Cardiac muscle cell (in vitro differentiated cells and primary cell): ENCODE data around the gene KCNT2. TPM values are rescaled to one million over a fixed set of nuclear protein-coding genes. Genes with fewer than 3 reads are reported as not detected.

Source experiments
- DNase-seq, 2 donors: peaks; one replicate each; pipeline versions ENCODE4 v3.0.0 to v3.0.0-alpha.2; 2010 to 2017; ENCODE audit warnings: low read depth in 1 of 2, low spot score in 1 of 2
- H3K27ac ChIP-seq: fragments of 200-600 bp; sonication (generic); 2 replicates; pipeline ENCODE4 v1.5.1; 2016
- H3K27me3 ChIP-seq: fragments of 200-600 bp; sonication (generic); 2 replicates; pipeline ENCODE4 v1.6.0; 2016; ENCODE audit warnings: control low read depth
- H3K36me3 ChIP-seq: fragments of 200-600 bp; sonication (generic); 2 replicates; pipeline ENCODE4 v1.5.1; 2016; ENCODE audit warnings: control low read depth
- H3K4me1 ChIP-seq: fragments of 200-600 bp; sonication (generic); 2 replicates; pipeline ENCODE4 v1.8.1; 2017; ENCODE audit warnings: low read depth, mild to moderate bottlenecking, mixed run types
- H3K4me3 ChIP-seq: fragments of 200-600 bp; sonication (generic); 2 replicates; pipeline ENCODE4 v1.5.1; 2016; ENCODE audit warnings: mild to moderate bottlenecking
- H3K9me3 ChIP-seq: fragments of 200-600 bp; sonication (generic); 2 replicates; pipeline ENCODE4 v1.5.1; 2017; ENCODE audit warnings: low read depth, mild to moderate bottlenecking, control low read depth
- CTCF ChIP-seq: IDR thresholded peaks from 2 replicates; pipeline ENCODE4 v1.5.1; 2012; ENCODE audit warnings: low read depth, mild to moderate bottlenecking, low read length
- polyA plus RNA-seq: library from polyadenylated mRNA; unstranded; fragments of >200 nt; fragmentation: Nextera tagmentation; extraction: Ambion mirVana; gene quantifications from 2 replicates; pipeline ENCODE4 v1.2.1, GENCODE V29; 2016
- total RNA-seq: library from RNA; depleted of rRNA; stranded (reverse); fragments of >200 nt; gene quantifications from 2 replicates; pipeline ENCODE4 v1.2.3, GENCODE V29; 2016

Gene KCNT2
- total RNA-seq, result 2.7 and 5.0 TPM in 2 replicates
- polyA plus RNA-seq, result 2.0 and 3.4 TPM in 2 replicates

GRCh38 chr1:196608390-196609369 is at the start of gene KCNT2:
Gene KCNT2 (minus strand): TSS chr1:196608440. CDS start chr1:196608309, 131 bp downstream.
- H3K36me3 ChIP-seq, result no peaks in the 10 kb centered on the region
- peaks cover 7% of the 10 kb centered on the region for H3K4me1 ChIP-seq
- DNase-seq, result peak; percentile 91 to 96
- no peaks in the 10 kb centered on the region for H3K9me3 ChIP-seq
- no peaks in the 10 kb centered on the region for H3K27me3 ChIP-seq
- H3K4me3 ChIP-seq, result peak within 1 kb of the TSS; percentile 82
- TF ChIP-seq CTCF, result no peak
- H3K27ac ChIP-seq, result peak within 1 kb of the TSS; percentile 70

GRCh38 chr1:196655494-196655893 is 47.3 kb upstream of the KCNT2 start:
- no peaks in the 10 kb centered on the region for H3K4me1 ChIP-seq
- no peaks in the 10 kb centered on the region for H3K27me3 ChIP-seq
- H3K9me3 ChIP-seq, result no peaks in the 10 kb centered on the region
- no peak for DNase-seq
- H3K36me3 ChIP-seq, result no peaks in the 10 kb centered on the region
- TF ChIP-seq CTCF, result no peak
- H3K4me3 ChIP-seq, result no peak overlapping the region
- no peak overlapping the region for H3K27ac ChIP-seq

- Histone ChIP-seq H3K9me3 (no peaks in the 10 kb centered on the region), H3K36me3 (no peaks in the 10 kb centered on the region), H3K4me3 (no peak overlapping the region), H3K27me3 (no peaks in the 10 kb centered on the region), H3K27ac (no peak overlapping the region), H3K4me1 (no peaks in the 10 kb centered on the region)
- no peak for TF ChIP-seq CTCF
- DNase-seq, result no peak
These were observed 46.8 kb upstream of the KCNT2 start for GRCh38 chr1:196655071-196655470.

GRCh38 chr1:196654271-196654670 is 46.0 kb upstream of the KCNT2 start:
- no peak overlapping the region for H3K4me3 ChIP-seq
- no peaks in the 10 kb centered on the region for H3K36me3 ChIP-seq
- H3K27me3 ChIP-seq, result no peaks in the 10 kb centered on the region
- no peak for DNase-seq
- no peaks in the 10 kb centered on the region for H3K4me1 ChIP-seq
- no peak overlapping the region for H3K27ac ChIP-seq
- TF ChIP-seq CTCF, result no peak
- no peaks in the 10 kb centered on the region for H3K9me3 ChIP-seq

GRCh38 chr1:196651637-196652215 is 43.5 kb upstream of the KCNT2 start, which contains the start of gene CFH:
Gene CFH (plus strand): TSS chr1:196652043. CDS start chr1:196652118, 75 bp downstream.
- DNase-seq, result peak in 1 of 2 donors; percentile 96
- Histone ChIP-seq H3K4me3 (no peak within 1 kb of the TSS), H3K4me1 (no peaks in the 10 kb centered on the region), H3K27me3 (no peaks in the 10 kb centered on the region), H3K36me3 (no peaks in the 10 kb centered on the region), H3K27ac (no peak within 1 kb of the TSS), H3K9me3 (no peaks in the 10 kb centered on the region)
- TF ChIP-seq CTCF, result no peak
